Superior temporal gyrus (tissue), 1 donor: Measurements from ENCODE around the gene TRAM2.

Source experiments
- DNase-seq: peaks from one replicate; pipeline ENCODE4 v3.0.0-alpha.2; 2016; ENCODE audit errors: extremely low spot score

Gene TRAM2

GRCh38 chr6:52547647-52548352 lies 29.1 kb downstream of the TRAM2 start:
- DNase-seq = no peak

DNA sequence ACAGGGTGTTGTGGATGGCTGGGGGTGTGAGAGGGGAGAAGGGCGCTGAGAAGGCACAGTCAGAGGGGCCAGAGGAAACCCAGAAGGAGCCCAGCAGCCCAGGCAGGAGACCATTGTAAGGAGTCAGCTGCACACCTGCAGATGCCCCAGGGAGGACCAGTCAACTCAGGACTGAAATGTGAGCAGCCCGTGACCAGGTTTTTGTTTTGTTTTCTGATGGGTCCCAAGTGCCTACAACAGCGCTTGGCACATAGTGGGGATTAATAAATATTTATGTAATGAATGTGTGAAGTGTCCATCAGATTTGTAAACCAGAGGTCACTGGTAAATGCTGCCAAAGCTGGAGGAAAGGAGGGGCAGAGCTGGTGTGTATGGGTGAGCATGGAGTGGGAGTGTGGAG lies 30.2 kb downstream of the TRAM2 start:
- no peak for DNase-seq

DNA sequence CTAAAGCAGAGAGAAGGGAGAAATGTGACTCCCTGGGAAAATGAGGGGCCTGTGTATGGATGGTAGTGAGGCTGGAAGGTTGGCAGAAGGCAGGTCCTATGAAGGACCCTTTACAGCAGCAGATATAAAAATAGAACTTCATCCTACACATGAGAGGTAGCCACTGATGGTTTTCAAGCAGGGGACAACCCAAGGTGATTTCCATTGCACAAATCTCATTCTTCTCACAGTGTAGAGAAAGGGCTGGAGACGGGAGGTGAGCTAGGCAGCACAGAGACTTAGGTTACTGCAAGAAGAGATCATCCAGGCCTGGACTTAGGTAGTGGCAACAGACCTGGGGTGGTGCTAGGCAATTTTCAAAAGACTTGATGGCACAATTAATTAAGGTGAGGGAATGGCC lies 30.7 kb downstream of the TRAM2 start:
- no peak for DNase-seq

GRCh38 chr6:52545406-52546119 lies 31.3 kb downstream of the TRAM2 start:
- no peak for DNase-seq

- DNase-seq = no peak
Observed at GRCh38 chr6:52544602-52545405, 32.1 kb downstream of the TRAM2 start.

GRCh38 chr6:52543729-52544601 lies 32.9 kb downstream of the TRAM2 start:
- no peak for DNase-seq

DNA sequence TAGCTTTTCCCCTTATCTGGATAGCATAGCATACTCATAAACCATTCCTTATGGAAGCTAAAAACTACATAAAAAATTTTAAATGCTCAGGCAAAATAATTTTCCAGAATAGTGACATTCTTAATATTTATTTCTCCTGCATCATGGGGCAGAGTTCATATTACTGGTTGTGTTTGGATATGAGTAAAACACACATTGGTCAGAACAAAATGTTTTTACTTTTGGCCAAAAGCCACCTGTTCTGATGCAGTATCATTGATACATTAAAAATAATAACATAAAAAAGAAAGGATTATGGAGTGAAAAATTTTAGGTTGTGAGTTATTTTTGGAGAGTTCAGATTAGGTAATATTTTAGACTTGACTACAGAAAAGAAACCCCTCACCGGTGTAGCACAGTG lies 33.6 kb downstream of the TRAM2 start:
- no peak for DNase-seq

GRCh38 chr6:52541135-52541534 lies 35.7 kb downstream of the TRAM2 start:
- no peak for DNase-seq

- DNase-seq = no peak
Observed at GRCh38 chr6:52540286-52540902, 36.5 kb downstream of the TRAM2 start.

GRCh38 chr6:52539607-52540006 lies 37.3 kb downstream of the TRAM2 start:
- DNase-seq = no peak

GRCh38 chr6:52538901-52539354 lies 37.9 kb downstream of the TRAM2 start:
- DNase-seq = no peak

DNA sequence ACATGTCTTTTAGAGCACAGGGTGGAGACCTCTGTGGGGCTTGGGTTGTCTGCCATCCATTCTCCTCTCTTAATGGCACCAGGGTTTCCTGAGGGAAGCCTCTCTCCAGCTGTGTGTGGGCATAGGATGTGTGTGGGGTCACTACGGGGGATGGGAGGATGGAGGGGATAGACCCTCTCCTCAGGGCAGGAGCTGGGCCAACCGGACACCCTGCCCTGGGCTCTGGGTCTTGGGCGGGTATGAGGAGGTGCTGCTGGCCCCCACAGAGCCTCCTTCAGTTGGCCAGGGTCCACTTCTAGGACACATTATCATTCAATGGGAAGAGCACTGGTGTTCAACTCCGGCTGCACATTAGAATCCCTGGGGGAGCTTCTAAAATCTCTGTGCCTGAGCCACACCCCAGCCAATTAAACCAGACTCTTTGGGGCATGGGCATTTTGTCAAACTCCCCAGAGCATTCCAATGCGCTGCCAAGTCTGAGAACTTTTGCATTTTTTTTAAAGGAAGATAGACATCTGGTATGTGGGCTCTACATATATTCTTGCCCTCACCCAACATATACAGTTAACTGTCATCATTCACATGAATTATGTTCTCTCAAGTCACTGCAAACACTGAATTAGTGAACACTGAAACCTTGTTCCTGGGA lies 38.5 kb downstream of the TRAM2 start:
- DNase-seq = no peak

DNA sequence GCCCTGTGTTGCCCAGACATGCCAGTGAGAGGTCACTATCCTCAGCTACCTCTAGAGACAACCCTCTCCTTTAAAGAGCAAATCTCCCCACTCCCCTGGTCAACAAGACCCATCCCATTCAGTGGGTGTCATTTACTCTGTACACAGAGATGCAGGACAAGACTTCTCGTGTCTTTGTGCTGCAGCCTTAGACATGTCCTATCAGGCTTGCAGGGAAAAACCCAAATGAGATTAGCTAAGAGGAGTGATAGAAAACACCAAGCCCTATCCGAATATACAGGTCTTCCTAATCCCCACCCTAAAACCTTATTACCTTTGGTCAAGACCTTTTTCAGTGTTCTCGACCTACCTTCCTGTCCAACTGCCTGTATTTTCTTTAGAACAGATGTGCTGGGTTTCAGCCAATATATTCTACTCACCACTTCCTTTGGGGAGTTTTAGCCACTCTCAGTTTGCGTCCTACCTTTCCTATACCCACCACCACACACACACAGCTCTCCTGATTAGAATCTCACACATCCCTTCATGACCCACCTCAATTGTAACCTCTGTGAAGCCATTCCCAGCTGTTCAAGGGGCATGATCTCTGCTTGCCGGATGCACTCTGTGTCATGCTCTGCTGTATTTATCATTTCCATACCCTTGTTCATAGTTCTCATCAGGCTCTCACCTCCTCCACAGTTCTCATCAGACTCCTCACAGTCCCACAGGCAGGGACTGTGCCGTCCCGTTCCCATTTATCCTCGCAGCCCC lies 39.7 kb downstream of the TRAM2 start:
- DNase-seq = no peak

GRCh38 chr6:52536424-52536916 lies 40.4 kb downstream of the TRAM2 start:
- DNase-seq = no peak

DNA sequence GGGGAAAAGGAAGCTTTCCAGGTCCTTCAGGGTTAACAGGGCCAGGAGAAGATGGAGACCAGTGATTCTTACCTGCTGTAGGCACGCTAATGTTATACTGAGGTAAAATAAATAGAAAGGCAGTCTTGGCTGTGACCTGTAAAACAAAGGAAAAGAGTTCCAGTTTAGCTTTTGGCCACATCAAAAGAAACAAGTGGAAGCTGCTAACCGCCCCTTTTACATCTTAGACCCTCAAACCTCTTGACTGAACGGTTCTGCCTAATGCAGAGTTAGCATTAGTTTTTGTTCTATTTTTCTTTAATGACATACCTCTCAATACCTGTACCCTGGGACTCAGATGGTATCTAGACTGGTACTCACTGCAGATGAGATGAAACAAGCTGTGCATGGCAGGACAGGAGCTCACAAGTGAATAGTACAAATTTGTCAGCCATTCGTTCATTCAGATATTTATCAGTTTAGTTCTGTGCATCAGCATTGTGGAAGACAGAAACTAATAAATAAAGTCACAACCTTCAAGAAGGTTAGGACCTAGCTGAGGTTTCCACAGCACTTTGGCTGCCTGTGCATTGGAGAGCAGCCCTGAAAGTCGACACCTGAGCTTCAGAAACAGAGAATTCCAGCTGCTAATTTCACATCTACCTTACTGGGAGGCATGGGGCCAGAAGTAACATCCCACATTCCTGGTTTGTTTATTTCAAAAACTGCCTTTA lies 41.0 kb downstream of the TRAM2 start:
- DNase-seq = no peak

DNA sequence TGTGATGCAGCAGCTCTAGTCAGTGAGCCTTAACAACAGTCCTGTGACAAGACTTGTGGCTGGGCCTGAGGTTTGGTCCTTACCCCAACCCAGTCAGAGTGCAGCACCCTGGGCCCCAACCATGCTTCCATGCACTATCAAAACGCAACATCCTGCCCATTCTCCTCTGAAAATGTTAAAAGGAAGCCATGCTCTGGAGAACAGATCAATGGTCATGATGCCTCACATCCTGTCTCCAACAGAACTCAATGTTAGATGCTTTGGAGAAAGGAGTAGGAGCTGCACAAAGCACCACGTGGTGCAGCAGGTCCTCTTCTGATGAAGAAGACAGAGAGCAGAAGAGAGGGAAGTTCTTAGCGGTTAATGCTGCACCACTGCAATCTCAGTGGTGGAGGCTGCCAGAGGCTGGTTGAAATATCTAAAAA lies 41.9 kb downstream of the TRAM2 start:
- DNase-seq = no peak

DNA sequence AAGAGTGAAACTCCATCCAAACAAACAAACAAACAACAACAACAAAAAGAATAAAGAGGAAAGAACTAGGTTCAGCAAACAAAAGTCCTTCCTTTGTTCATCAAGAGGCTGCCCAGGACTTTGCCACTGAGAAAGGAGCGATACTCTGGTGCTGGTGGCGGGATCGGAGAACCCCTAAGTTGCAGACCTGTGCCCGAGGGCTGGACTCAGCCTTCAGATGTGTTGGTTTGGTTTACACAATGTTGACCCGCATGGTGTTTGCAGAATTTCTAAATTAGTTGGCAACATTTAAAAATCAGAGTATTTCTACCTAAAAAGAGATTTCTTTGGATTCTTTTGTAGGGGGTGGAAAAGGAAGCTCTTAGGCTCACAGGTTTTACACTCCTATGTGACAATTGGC lies 42.5 kb downstream of the TRAM2 start:
- DNase-seq = no peak

GRCh38 chr6:52533491-52533890 lies 43.4 kb downstream of the TRAM2 start:
- no peak for DNase-seq

DNA sequence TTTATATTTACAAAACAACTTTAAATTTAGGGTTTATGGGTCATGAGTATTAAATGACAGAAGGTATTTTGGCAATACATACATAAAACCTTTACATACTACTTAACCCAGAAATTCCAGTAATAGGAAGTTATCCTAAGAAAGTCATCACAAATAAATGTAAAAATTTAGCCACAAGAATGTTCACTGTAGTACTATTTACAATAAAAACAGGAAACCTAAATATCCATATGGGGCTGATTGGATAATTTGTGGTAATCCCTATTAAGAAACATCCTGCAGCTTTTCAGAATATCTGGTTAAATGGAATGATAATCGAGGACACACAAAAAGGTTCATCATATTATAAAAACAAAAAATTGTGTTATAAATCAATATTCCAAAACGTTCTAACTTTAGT lies 44.4 kb downstream of the TRAM2 start:
- DNase-seq = no peak
